Measurements from ENCODE around the gene HES4. TPM values are rescaled to one million over a fixed set of nuclear protein-coding genes. Genes with fewer than 3 reads are reported as not detected.

Gene HES4
- total RNA-seq, 1 donor from 2014 or later: 37.6 TPM

DNA sequence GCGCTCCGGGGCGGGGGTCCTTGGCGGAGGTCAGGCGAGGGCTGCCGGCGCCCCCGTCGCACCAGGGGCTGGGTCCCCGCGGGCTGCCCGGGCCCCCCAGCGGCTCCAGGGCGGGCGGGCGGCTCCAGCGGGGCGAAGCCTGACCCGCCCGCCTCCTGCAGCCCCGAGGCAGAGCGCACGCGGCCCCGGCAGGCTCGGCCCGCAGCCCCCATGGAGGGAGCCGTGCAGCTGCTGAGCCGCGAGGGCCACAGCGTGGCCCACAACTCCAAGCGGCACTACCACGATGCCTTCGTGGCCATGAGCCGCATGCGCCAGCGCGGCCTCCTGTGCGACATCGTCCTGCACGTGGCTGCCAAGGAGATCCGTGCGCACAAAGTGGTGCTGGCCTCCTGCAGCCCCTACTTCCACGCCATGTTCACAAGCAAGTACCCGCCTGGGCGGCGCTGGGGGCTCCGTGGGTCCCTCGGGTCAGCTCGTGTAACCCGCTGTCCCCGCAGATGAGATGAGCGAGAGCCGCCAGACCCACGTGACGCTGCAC is 38.7 kb downstream of the HES4 start:
- peaks cover 12% of the 10 kb centered on the region for H3K4me1 Mint-ChIP-seq (ENCODE audit: unreplicated experiment)
- H3K9me3 Mint-ChIP-seq: no peaks in the 10 kb centered on the region
- peaks cover 4% of the 10 kb centered on the region for H3K36me3 Mint-ChIP-seq
- no peak overlapping the region for H3K27ac Mint-ChIP-seq
- TF ChIP-seq, protein P1, sequence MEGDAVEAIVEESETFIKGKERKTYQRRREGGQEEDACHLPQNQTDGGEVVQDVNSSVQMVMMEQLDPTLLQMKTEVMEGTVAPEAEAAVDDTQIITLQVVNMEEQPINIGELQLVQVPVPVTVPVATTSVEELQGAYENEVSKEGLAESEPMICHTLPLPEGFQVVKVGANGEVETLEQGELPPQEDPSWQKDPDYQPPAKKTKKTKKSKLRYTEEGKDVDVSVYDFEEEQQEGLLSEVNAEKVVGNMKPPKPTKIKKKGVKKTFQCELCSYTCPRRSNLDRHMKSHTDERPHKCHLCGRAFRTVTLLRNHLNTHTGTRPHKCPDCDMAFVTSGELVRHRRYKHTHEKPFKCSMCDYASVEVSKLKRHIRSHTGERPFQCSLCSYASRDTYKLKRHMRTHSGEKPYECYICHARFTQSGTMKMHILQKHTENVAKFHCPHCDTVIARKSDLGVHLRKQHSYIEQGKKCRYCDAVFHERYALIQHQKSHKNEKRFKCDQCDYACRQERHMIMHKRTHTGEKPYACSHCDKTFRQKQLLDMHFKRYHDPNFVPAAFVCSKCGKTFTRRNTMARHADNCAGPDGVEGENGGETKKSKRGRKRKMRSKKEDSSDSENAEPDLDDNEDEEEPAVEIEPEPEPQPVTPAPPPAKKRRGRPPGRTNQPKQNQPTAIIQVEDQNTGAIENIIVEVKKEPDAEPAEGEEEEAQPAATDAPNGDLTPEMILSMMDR (conservative IDR thresholded peaks at IDR 0.05): no peak
- H3K27me3 Mint-ChIP-seq: no peaks in the 10 kb centered on the region
- DNase-seq (ENCODE audit: extremely low spot score, unreplicated experiment): no peak
- H3K4me3 Mint-ChIP-seq: no peak overlapping the region

GRCh38 chr1:960363-961131 is 39.4 kb downstream of the HES4 start, which contains the start of gene KLHL17:
TSS of gene KLHL17 (plus strand) at chr1:960584. CDS start at chr1:960694, 110 bp downstream.
- H3K36me3 Mint-ChIP-seq: peaks cover 4% of the 10 kb centered on the region
- H3K4me3 Mint-ChIP-seq: peak within 1 kb of the TSS; percentile 95
- H3K27me3 Mint-ChIP-seq: no peaks in the 10 kb centered on the region
- peak; percentile 85 for DNase-seq (ENCODE audit: extremely low spot score, unreplicated experiment)
- TF ChIP-seq, protein P1 (conservative IDR thresholded peaks at IDR 0.05): no peak
- H3K9me3 Mint-ChIP-seq: no peaks in the 10 kb centered on the region
- peaks cover 12% of the 10 kb centered on the region for H3K4me1 Mint-ChIP-seq (ENCODE audit: unreplicated experiment)
- H3K27ac Mint-ChIP-seq: no peak within 1 kb of the TSS

- no peaks in the 10 kb centered on the region for H3K27me3 Mint-ChIP-seq
- peaks cover 12% of the 10 kb centered on the region for H3K4me1 Mint-ChIP-seq (ENCODE audit: unreplicated experiment)
- no peak overlapping the region for H3K27ac Mint-ChIP-seq
These were observed 40.0 kb downstream of the HES4 start for GRCh38 chr1:959731-960362.

DNA sequence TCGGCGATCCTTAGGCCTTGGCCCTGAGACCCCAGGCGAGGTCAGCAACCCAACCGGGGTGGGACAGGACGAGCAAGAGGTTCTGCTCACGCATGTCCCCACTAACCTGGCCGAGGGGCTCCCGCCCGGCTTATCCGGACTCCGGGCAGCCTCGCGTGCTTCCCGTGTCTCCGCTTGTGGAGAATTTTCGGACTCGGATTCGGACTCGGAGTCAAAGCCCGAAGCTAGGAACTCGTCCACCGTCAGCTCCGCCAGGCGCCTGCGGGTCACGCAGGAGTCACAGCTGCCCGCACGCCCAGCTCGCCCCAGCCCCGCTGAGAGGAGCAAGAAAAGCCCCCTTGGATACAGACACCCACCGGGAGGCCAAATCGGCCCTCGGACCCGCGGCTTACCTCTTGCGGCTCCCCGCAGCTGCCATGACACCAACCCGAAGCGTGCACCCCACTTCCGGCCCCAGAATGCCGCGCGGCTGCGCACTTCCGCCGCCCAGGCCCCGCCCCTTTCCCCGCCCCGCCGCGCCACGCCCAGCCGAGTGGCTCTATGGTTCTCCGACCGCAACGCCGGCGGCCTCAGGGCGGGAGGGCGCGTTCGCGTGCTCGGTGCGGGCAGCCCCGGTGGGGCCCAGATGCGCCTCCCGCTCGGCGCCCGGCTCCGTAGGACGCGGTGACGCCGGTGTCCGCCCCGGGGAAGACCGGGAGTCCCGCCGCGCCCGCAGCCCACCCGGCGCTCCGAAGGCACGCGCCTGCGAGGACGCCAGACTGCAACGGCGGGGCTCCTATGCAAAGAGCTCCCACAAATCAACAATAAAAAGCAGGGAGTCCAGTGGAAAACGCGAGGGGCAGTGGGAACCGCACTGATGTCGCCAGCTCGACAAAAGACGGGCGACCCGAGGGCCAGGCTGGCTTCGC is 40.8 kb downstream of the HES4 start, which contains the start of gene NOC2L:
Gene NOC2L, minus strand, starts transcription at position 434 of the 908 bp plus-strand sequence. Its CDS starts 16 bp downstream, at position 418.
- peaks cover 8% of the 10 kb centered on the region for H3K36me3 Mint-ChIP-seq
- H3K27ac Mint-ChIP-seq: peak within 1 kb of the TSS; percentile 83
- H3K4me1 Mint-ChIP-seq (ENCODE audit: unreplicated experiment): peaks cover 12% of the 10 kb centered on the region
- H3K9me3 Mint-ChIP-seq: no peaks in the 10 kb centered on the region
- peak within 1 kb of the TSS; percentile 95 for H3K4me3 Mint-ChIP-seq
- TF ChIP-seq, protein P1 (conservative IDR thresholded peaks at IDR 0.05): no peak
- H3K27me3 Mint-ChIP-seq: no peaks in the 10 kb centered on the region
- DNase-seq (ENCODE audit: extremely low spot score, unreplicated experiment): peak; percentile 96

More at GRCh38 chr1:959731-960362, 40.0 kb downstream of the HES4 start:
- TF ChIP-seq, protein P1 (conservative IDR thresholded peaks at IDR 0.05): no peak
- H3K36me3 Mint-ChIP-seq: peaks cover 8% of the 10 kb centered on the region
- peak overlapping the region; percentile 77 for H3K4me3 Mint-ChIP-seq
- H3K9me3 Mint-ChIP-seq: no peaks in the 10 kb centered on the region
- DNase-seq (ENCODE audit: extremely low spot score, unreplicated experiment): no peak

DNA sequence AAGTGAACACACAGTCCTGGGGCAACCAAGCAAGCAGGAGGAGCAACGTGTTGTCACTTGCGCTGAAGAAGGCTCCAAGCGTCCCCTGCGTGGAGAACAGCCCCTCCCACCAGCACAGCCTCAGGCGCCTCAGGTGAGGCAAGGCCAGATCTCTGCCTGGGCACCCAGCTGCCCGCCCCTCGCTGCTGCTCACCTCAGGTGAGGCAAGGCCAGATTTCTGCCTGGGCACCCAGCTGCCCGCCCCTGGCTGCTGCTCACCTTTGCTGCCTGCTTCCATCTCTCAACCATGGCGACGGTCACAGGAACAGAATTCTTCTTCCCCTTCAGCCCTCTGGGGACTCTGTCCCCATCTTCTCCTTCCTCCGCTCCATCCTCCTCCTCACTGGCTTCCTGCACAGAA is 43.3 kb downstream of the HES4 start:
- no peak for DNase-seq (ENCODE audit: extremely low spot score, unreplicated experiment)
- H3K4me3 Mint-ChIP-seq: no peak overlapping the region
- peaks cover 12% of the 10 kb centered on the region for H3K4me1 Mint-ChIP-seq (ENCODE audit: unreplicated experiment)
- no peak overlapping the region for H3K27ac Mint-ChIP-seq
- no peaks in the 10 kb centered on the region for H3K27me3 Mint-ChIP-seq
- TF ChIP-seq, protein P1 (conservative IDR thresholded peaks at IDR 0.05): no peak
- peaks cover 8% of the 10 kb centered on the region for H3K36me3 Mint-ChIP-seq
- H3K9me3 Mint-ChIP-seq: no peaks in the 10 kb centered on the region

Data from type B pancreatic cell (in vitro differentiated cells).